Parathyroid adenoma (tissue), 2 donors: Measurements from ENCODE around the gene VCAM1.

Experiments used
- H2AFZ ChIP-seq: fragments of 300-600 bp; sonication (generic); one replicate; pipeline ENCODE4 v1.7.0; 2017; ENCODE audit warnings: antibody characterized with exemption, mild to moderate bottlenecking
- H3K27ac ChIP-seq: fragments of 300-600 bp; sonication (generic); one replicate; pipeline ENCODE4 v1.7.0; 2017
- H3K27me3 ChIP-seq: fragments of 300-600 bp; sonication (generic); one replicate; pipeline ENCODE4 v1.7.0; 2017; ENCODE audit warnings: low read length; ENCODE audit not compliant: control insufficient read depth, insufficient read depth
- H3K36me3 ChIP-seq: fragments of 300-600 bp; sonication (generic); one replicate; pipeline ENCODE4 v1.7.0; 2017; ENCODE audit warnings: low read length; ENCODE audit not compliant: control insufficient read depth, insufficient read depth
- H3K4me1 ChIP-seq: fragments of 300-600 bp; sonication (generic); one replicate; pipeline ENCODE4 v1.7.0; 2017; ENCODE audit warnings: control low read depth
- H3K4me2 ChIP-seq: fragments of 300-600 bp; sonication (generic); one replicate; pipeline ENCODE4 v1.7.0; 2017; ENCODE audit warnings: low read length
- H3K4me3 ChIP-seq: fragments of 300-600 bp; sonication (generic); one replicate; pipeline ENCODE4 v1.7.0; 2017; ENCODE audit warnings: low read depth, low read length
- H3K79me2 ChIP-seq: fragments of 300-600 bp; sonication (generic); one replicate; pipeline ENCODE4 v1.7.0; 2017; ENCODE audit warnings: control low read depth
- H3K9ac ChIP-seq: fragments of 300-600 bp; sonication (generic); one replicate; pipeline ENCODE4 v1.7.0; 2017; ENCODE audit warnings: mild to moderate bottlenecking
- H3K9me3 ChIP-seq: fragments of 300-600 bp; sonication (generic); one replicate; pipeline ENCODE4 v1.7.0; 2017; ENCODE audit warnings: low read length; ENCODE audit not compliant: control insufficient read depth
- CTCF ChIP-seq: fragments of 300-600 bp; sonication (generic); IDR thresholded peaks from one replicate; pipeline ENCODE4 v1.7.0; 2017; ENCODE audit warnings: antibody characterized with exemption, mild to moderate bottlenecking
- donor health status: primary hyperparathyroidism.

Gene VCAM1

GRCh38 chr1:100757946-100758345 lies 38.4 kb downstream of the VCAM1 start:
- TF ChIP-seq CTCF, result no peak
- Histone ChIP-seq H3K27ac (no peak overlapping the region), H3K4me2 (no peak overlapping the region), H3K9me3 (no peaks in the 10 kb centered on the region), H3K9ac (no peak overlapping the region), H3K4me1 (no peaks in the 10 kb centered on the region), H3K4me3 (no peak overlapping the region), H3K27me3 (no peaks in the 10 kb centered on the region), H2AFZ (no peak overlapping the region), H3K79me2 (no peaks in the 10 kb centered on the region), H3K36me3 (no peaks in the 10 kb centered on the region)

GRCh38 chr1:100759188-100759587 lies 39.6 kb downstream of the VCAM1 start:
- no peak for TF ChIP-seq CTCF

GRCh38 chr1:100760511-100760910 lies 41.0 kb downstream of the VCAM1 start:
- H3K36me3 ChIP-seq, result no peaks in the 10 kb centered on the region
- H2AFZ ChIP-seq, result no peak overlapping the region
- H3K79me2 ChIP-seq, result no peaks in the 10 kb centered on the region
- H3K27me3 ChIP-seq, result no peaks in the 10 kb centered on the region
- no peak overlapping the region for H3K4me2 ChIP-seq
- no peak overlapping the region for H3K4me3 ChIP-seq
- no peak overlapping the region for H3K27ac ChIP-seq
- no peaks in the 10 kb centered on the region for H3K9me3 ChIP-seq
- H3K9ac ChIP-seq, result no peak overlapping the region
- H3K4me1 ChIP-seq, result no peaks in the 10 kb centered on the region
- TF ChIP-seq CTCF, result no peak

More at GRCh38 chr1:100759188-100759587, 39.6 kb downstream of the VCAM1 start:
- H3K4me1 ChIP-seq, result no peaks in the 10 kb centered on the region
- no peak overlapping the region for H3K4me2 ChIP-seq
- no peaks in the 10 kb centered on the region for H3K36me3 ChIP-seq
- no peak overlapping the region for H3K9ac ChIP-seq
- H3K27ac ChIP-seq, result no peak overlapping the region
- no peak overlapping the region for H2AFZ ChIP-seq
- H3K9me3 ChIP-seq, result no peaks in the 10 kb centered on the region
- no peaks in the 10 kb centered on the region for H3K27me3 ChIP-seq
- no peak overlapping the region for H3K4me3 ChIP-seq
- H3K79me2 ChIP-seq, result no peaks in the 10 kb centered on the region

GRCh38 chr1:100762461-100762860 lies 42.9 kb downstream of the VCAM1 start:
- no peaks in the 10 kb centered on the region for H3K4me1 ChIP-seq
- H3K9ac ChIP-seq, result no peak overlapping the region
- no peaks in the 10 kb centered on the region for H3K79me2 ChIP-seq
- H3K36me3 ChIP-seq, result no peaks in the 10 kb centered on the region
- H2AFZ ChIP-seq, result no peak overlapping the region
- TF ChIP-seq CTCF, result no peak
- no peak overlapping the region for H3K4me3 ChIP-seq
- no peak overlapping the region for H3K27ac ChIP-seq
- no peaks in the 10 kb centered on the region for H3K27me3 ChIP-seq
- H3K9me3 ChIP-seq, result no peaks in the 10 kb centered on the region
- H3K4me2 ChIP-seq, result no peak overlapping the region

- H3K4me2 ChIP-seq, result no peak overlapping the region
- H3K9me3 ChIP-seq, result no peaks in the 10 kb centered on the region
- no peak for TF ChIP-seq CTCF
- no peak overlapping the region for H3K27ac ChIP-seq
- no peaks in the 10 kb centered on the region for H3K27me3 ChIP-seq
- H3K4me3 ChIP-seq, result no peak overlapping the region
- H3K4me1 ChIP-seq, result no peaks in the 10 kb centered on the region
- H2AFZ ChIP-seq, result no peak overlapping the region
- H3K36me3 ChIP-seq, result no peaks in the 10 kb centered on the region
- H3K9ac ChIP-seq, result no peak overlapping the region
- H3K79me2 ChIP-seq, result no peaks in the 10 kb centered on the region
Measured at GRCh38 chr1:100767176-100767890, 47.8 kb downstream of the VCAM1 start.
